Chondrocyte (in vitro differentiated cells): ENCODE results near the gene MGP. TPM values are rescaled to one million over a fixed set of nuclear protein-coding genes. Genes with fewer than 3 reads are reported as not detected.

Experiments
- DNase-seq: peaks from one replicate; pipeline ENCODE4 v3.0.0; 2021; ENCODE audit warnings: mixed read lengths, low spot score
- H3K27ac Mint-ChIP-seq: one replicate; pipeline ENCODE4 v1.8.0; 2021; ENCODE audit warnings: mild to moderate bottlenecking, moderate library complexity, mixed read lengths; ENCODE audit not compliant: unreplicated experiment
- H3K27me3 Mint-ChIP-seq: 2 replicates; pipeline ENCODE4 v1.8.0; 2021; ENCODE audit warnings: low read depth, mixed read lengths
- H3K36me3 Mint-ChIP-seq: 2 replicates; pipeline ENCODE4 v1.8.0; 2021; ENCODE audit warnings: low read depth, mixed read lengths
- H3K4me1 Mint-ChIP-seq: 2 replicates; pipeline ENCODE4 v1.8.0; 2021; ENCODE audit warnings: low read depth, mild to moderate bottlenecking, mixed read lengths
- H3K4me3 Mint-ChIP-seq: one replicate; pipeline ENCODE4 v1.8.0; 2021; ENCODE audit warnings: mild to moderate bottlenecking, moderate library complexity, mixed read lengths; ENCODE audit not compliant: unreplicated experiment
- H3K9me3 Mint-ChIP-seq: 2 replicates; pipeline ENCODE4 v1.8.0; 2021; ENCODE audit warnings: low read depth, mixed read lengths
- total RNA-seq: library from RNA; stranded (reverse); gene quantifications from 3 replicates; pipeline ENCODE4 v1.2.1, GENCODE V29; 2021
- TF ChIP-seq, protein P1 (sequence below): fragments of 200-600 bp; sonication (generic); IDR thresholded peaks from 2 replicates; pipeline ENCODE4 v1.5.0; 2021; ENCODE audit warnings: antibody characterized with exemption, mild to moderate bottlenecking, moderate library complexity

Gene MGP
- total RNA-seq, 1 donor from 2014 or later = 213 TPM

DNA sequence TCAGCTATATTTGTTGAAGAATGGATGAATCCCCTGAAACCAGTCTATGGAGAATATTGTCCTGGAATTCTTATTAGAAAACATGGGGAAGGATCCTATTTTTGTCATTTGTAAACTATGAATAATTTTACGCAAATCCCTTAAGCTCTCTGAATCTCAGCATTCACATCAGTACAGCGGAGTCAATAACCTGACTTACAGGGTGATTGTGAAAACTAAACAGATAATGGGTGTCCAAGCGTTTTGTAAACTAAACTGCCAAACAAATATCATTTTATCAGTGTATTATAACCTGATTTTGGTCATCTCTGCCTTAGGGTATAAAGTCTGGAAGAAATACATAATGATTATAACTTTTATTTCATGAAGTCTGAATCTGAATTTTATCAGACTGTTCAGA is 52.3 kb downstream of the MGP start:
- H3K27me3 Mint-ChIP-seq = no peaks in the 10 kb centered on the region
- no peaks in the 10 kb centered on the region for H3K36me3 Mint-ChIP-seq
- no peak overlapping the region for H3K27ac Mint-ChIP-seq
- TF ChIP-seq, protein P1, sequence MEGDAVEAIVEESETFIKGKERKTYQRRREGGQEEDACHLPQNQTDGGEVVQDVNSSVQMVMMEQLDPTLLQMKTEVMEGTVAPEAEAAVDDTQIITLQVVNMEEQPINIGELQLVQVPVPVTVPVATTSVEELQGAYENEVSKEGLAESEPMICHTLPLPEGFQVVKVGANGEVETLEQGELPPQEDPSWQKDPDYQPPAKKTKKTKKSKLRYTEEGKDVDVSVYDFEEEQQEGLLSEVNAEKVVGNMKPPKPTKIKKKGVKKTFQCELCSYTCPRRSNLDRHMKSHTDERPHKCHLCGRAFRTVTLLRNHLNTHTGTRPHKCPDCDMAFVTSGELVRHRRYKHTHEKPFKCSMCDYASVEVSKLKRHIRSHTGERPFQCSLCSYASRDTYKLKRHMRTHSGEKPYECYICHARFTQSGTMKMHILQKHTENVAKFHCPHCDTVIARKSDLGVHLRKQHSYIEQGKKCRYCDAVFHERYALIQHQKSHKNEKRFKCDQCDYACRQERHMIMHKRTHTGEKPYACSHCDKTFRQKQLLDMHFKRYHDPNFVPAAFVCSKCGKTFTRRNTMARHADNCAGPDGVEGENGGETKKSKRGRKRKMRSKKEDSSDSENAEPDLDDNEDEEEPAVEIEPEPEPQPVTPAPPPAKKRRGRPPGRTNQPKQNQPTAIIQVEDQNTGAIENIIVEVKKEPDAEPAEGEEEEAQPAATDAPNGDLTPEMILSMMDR = no peak
- H3K4me3 Mint-ChIP-seq = no peak overlapping the region
- DNase-seq = no peak
- peaks cover 42% of the 10 kb centered on the region for H3K4me1 Mint-ChIP-seq
- no peaks in the 10 kb centered on the region for H3K9me3 Mint-ChIP-seq

Other genes with a start within 250 kb of the MGP start
- gene GUCY2C, start 189.3 kb downstream of the MGP start, total RNA-seq = not detected in 3 replicates
- 46.2 to 55.5 TPM (median 51.1 TPM) in 3 replicates for gene WBP11, start 82.4 kb downstream of the MGP start, total RNA-seq
- 0.82 to 1.0 TPM (median 0.92 TPM) in 3 replicates for gene C12orf60, start 82.2 kb downstream of the MGP start, total RNA-seq
- gene SMCO3, start 71.7 kb downstream of the MGP start, total RNA-seq = 0.15 to 0.17 TPM in 2 of 3 replicates, not detected in the other
- gene ART4, start 42.3 kb downstream of the MGP start, total RNA-seq = 0.17 to 0.37 TPM in 2 of 3 replicates, not detected in the other
- gene ERP27, start 52.7 kb upstream of the MGP start, total RNA-seq = 0.73 to 0.87 TPM (median 0.77 TPM) in 3 replicates
- 5.2 to 9.1 TPM (median 6.1 TPM) in 3 replicates for gene ARHGDIB, start 75.7 kb upstream of the MGP start, total RNA-seq
- not detected in 3 replicates for gene PDE6H, start 87.2 kb upstream of the MGP start, total RNA-seq